OCI-LY7 (cell line): ENCODE results near the gene UBE2H. TPM values are rescaled to one million over a fixed set of nuclear protein-coding genes. Genes with fewer than 3 reads are reported as not detected.

Source experiments
- BruUV-seq: library from RNA; stranded (reverse); fragments of 400-500 nt; replicated peaks from 2 replicates; lab custom pipeline; 2021; lab: Mats Ljungman, UMichigan
- CTCF ChIA-PET: fragments of 300-600 bp; sonication (Branson Sonifier 250); formaldehyde crosslinking; loops from one replicate; lab custom pipeline; 2022; ENCODE audit warnings: antibody characterized with exemption; ENCODE audit not compliant: unreplicated experiment; lab: Charles Lee
- POLR2A ChIA-PET: fragments of 300-600 bp; sonication (Branson Sonifier 250); formaldehyde crosslinking; loops from one replicate; lab custom pipeline; 2022; ENCODE audit warnings: antibody characterized with exemption; lab: Charles Lee
- DNase-seq: peaks from one replicate; pipeline ENCODE4 v3.0.0-alpha.2; 2015; ENCODE audit warnings: low spot score
- H2AFZ ChIP-seq: fragments of 200-600 bp; sonication (generic), shearing (Covaris generic); 2 replicates; pipeline ENCODE4 v1.6.1; 2014; ENCODE audit warnings: mild to moderate bottlenecking, antibody characterized with exemption, low read length, moderate library complexity
- H3K27ac ChIP-seq: fragments of 200-600 bp; sonication (generic); 2 replicates; pipeline ENCODE4 v1.5.1; 2014; ENCODE audit warnings: mixed run types, low read depth, mild to moderate bottlenecking, moderate library complexity, low read length, inconsistent platforms; ENCODE audit not compliant: poor library complexity, severe bottlenecking
- H3K36me3 ChIP-seq: fragments of 200-600 bp; sonication (generic); 2 replicates; pipeline ENCODE4 v1.6.1; 2014; ENCODE audit warnings: mild to moderate bottlenecking, antibody characterized with exemption, low read length, moderate library complexity, mixed read lengths; ENCODE audit not compliant: insufficient read depth
- H3K4me1 ChIP-seq: fragments of 200-600 bp; sonication (generic); 2 replicates; pipeline ENCODE4 v1.5.1; 2014; ENCODE audit warnings: mild to moderate bottlenecking, low read length; ENCODE audit not compliant: insufficient read depth, poor library complexity, severe bottlenecking
- H3K4me2 ChIP-seq: fragments of 200-600 bp; sonication (generic); 2 replicates; pipeline ENCODE4 v1.6.1; 2014; ENCODE audit warnings: mild to moderate bottlenecking, low read length
- H3K4me3 ChIP-seq: fragments of 200-600 bp; sonication (generic); 2 replicates; pipeline ENCODE4 v1.5.1; 2014; ENCODE audit warnings: mild to moderate bottlenecking, low read depth, low read length; ENCODE audit not compliant: poor library complexity, severe bottlenecking
- H3K79me2 ChIP-seq: fragments of 200-600 bp; sonication (generic); 2 replicates; pipeline ENCODE4 v1.6.1; 2016; ENCODE audit warnings: low read depth, mild to moderate bottlenecking, low read length, moderate library complexity, mixed read lengths; ENCODE audit not compliant: insufficient read depth
- H3K9me2 ChIP-seq: fragments of 200-600 bp; sonication (generic); 2 replicates; pipeline ENCODE4 v1.6.1; 2016; ENCODE audit warnings: mild to moderate bottlenecking, low read length, mixed read lengths; ENCODE audit not compliant: insufficient read depth
- H3K9me3 ChIP-seq: fragments of 200-600 bp; sonication (generic); 2 replicates; pipeline ENCODE4 v1.6.1; 2014; ENCODE audit warnings: mild to moderate bottlenecking, mixed run types, low read length, mixed read lengths
- H4K20me1 ChIP-seq: fragments of 200-600 bp; sonication (generic); 2 replicates; pipeline ENCODE4 v1.6.1; 2014; ENCODE audit warnings: mild to moderate bottlenecking, antibody characterized with exemption, low read length, moderate library complexity, mixed read lengths; ENCODE audit not compliant: insufficient read depth
- EZH2phosphoT487 ChIP-seq: fragments of 200-600 bp; sonication (generic); IDR thresholded peaks from 2 replicates; pipeline ENCODE4 v1.6.1; 2018; ENCODE audit warnings: low read depth, borderline replicate concordance, mild to moderate bottlenecking, mixed run types, antibody characterized with exemption, low read length, moderate library complexity, mixed read lengths
- intact Hi-C: fragments of 100-400 bp; cut with micrococcal nuclease; formaldehyde crosslinking; loops from one replicate; pipeline ENCODE4 v1.10.0; 2022; ENCODE audit not compliant: unreplicated experiment
- total RNA-seq, 2 experiments: library from RNA; depleted of rRNA in 1 of 2; stranded (reverse); fragments of >200 nt in 1 of 2; shearing (Covaris generic) in 1 of 2; gene quantifications; 2 replicates each; pipeline ENCODE4 v1.2.3, GENCODE V29; 2014 to 2022
- TF ChIP-seq, protein P1 (sequence below): fragments of 200-600 bp; sonication (generic); conservative IDR thresholded peaks from 2 replicates; pipeline ENCODE4 v1.5.1; 2014; ENCODE audit warnings: mild to moderate bottlenecking, antibody characterized with exemption, low read length, moderate library complexity, mixed read lengths

The UBE2H gene
- total RNA-seq, 2 experiments from 2014 or later, result 12.7 to 35.3 TPM

DNA sequence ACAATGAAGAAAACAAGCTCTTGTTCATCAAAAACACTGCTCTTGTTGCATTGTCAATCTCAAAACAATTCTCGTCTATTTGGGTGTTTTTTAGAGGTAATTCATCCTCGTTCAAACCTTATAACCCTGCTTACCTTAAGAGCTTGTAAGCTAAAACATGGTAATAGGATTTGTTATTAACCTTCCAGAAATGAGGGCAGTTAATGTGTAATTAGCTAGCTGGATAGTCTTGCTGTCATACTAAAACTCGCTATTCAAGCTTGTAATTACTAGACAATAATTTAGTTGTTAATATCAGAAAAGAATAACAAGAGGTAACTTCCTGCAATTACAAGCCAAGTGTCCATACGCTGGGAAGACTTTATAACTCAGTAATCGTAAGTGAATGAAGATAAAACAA, 101.6 kb downstream of the UBE2H start:
- Histone ChIP-seq H3K79me2 (no peaks in the 10 kb centered on the region), H3K9me3 (no peaks in the 10 kb centered on the region), H3K36me3 (no peaks in the 10 kb centered on the region), H3K9me2 (no peaks in the 10 kb centered on the region), H4K20me1 (no peaks in the 10 kb centered on the region), H3K4me2 (no peak overlapping the region), H3K27ac (no peak overlapping the region), H3K4me3 (no peak overlapping the region), H3K4me1 (no peaks in the 10 kb centered on the region), H2AFZ (no peak overlapping the region)
- intact Hi-C loops, result no loop called here
- POLR2A ChIA-PET, result interaction anchor here (0.8 kb wide), 1 partner anchor 13 kb away, joined by 4 read pairs; no protein-coding TSS in a partner anchor
- TF ChIP-seq, protein P1, sequence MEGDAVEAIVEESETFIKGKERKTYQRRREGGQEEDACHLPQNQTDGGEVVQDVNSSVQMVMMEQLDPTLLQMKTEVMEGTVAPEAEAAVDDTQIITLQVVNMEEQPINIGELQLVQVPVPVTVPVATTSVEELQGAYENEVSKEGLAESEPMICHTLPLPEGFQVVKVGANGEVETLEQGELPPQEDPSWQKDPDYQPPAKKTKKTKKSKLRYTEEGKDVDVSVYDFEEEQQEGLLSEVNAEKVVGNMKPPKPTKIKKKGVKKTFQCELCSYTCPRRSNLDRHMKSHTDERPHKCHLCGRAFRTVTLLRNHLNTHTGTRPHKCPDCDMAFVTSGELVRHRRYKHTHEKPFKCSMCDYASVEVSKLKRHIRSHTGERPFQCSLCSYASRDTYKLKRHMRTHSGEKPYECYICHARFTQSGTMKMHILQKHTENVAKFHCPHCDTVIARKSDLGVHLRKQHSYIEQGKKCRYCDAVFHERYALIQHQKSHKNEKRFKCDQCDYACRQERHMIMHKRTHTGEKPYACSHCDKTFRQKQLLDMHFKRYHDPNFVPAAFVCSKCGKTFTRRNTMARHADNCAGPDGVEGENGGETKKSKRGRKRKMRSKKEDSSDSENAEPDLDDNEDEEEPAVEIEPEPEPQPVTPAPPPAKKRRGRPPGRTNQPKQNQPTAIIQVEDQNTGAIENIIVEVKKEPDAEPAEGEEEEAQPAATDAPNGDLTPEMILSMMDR, result no peak
- TF ChIP-seq EZH2phosphoT487, result no peak
- no peak for DNase-seq
- no TSS peak for BruUV-seq
- CTCF ChIA-PET, result no interaction called here

DNA sequence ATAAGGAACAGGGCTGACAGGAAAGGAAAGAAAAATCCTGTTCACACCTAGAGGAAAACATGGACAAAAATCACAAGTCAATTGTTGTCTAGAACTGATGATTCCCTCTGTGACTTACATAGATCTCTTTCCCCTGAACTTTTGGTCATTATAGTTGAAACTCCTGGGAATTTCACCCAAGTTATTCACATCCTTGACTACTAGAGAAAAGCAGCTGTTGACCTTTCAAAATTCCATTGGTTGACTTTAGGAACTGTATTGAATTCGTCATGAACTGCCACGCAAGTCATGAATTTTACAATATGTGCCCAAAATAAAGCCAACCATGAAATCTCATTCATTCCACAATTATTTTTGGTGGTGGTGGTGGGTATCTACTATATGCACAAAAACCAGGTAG, 104.3 kb downstream of the UBE2H start:
- no peak for TF ChIP-seq EZH2phosphoT487
- TF ChIP-seq, protein P1, result no peak
- no peak overlapping the region for H3K27ac ChIP-seq
- no peak overlapping the region for H2AFZ ChIP-seq
- H3K4me1 ChIP-seq, result peaks cover 21% of the 10 kb centered on the region
- H4K20me1 ChIP-seq, result no peaks in the 10 kb centered on the region
- H3K79me2 ChIP-seq, result no peaks in the 10 kb centered on the region
- ChIA-PET CTCF (no interaction called here), POLR2A (interaction anchor here (0.6 to 0.7 kb wide), 2 partner anchors 24 to 272 kb away, joined by 3 read pairs; no protein-coding TSS in a partner anchor)
- no peak overlapping the region for H3K4me2 ChIP-seq
- H3K4me3 ChIP-seq, result no peak overlapping the region
- no peaks in the 10 kb centered on the region for H3K9me3 ChIP-seq
- H3K36me3 ChIP-seq, result no peaks in the 10 kb centered on the region
- no peak for DNase-seq
- no peaks in the 10 kb centered on the region for H3K9me2 ChIP-seq
- BruUV-seq, result no TSS peak
- intact Hi-C loops, result no loop called here

DNA sequence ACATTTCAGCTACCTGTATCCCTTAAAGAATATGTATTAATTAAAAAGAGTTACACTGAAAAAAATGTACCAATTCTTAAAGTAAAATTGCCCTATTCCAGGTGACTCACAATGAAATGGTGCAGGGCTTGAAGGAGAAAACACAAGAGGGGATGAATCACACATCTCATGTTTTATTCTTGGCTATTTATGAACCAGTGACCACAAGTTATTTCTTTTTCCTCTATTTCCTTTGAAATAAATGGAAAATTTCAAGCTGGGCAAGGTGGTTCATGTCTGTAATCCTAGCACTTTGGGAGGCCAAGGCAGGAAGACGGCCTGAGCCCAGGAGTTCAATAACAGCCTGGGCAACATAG, 106.8 kb downstream of the UBE2H start:
- no peak for DNase-seq
- Histone ChIP-seq H3K9me3 (no peaks in the 10 kb centered on the region), H3K36me3 (no peaks in the 10 kb centered on the region), H3K9me2 (no peaks in the 10 kb centered on the region), H3K4me2 (no peak overlapping the region), H3K4me1 (peaks cover 22% of the 10 kb centered on the region), H3K4me3 (no peak overlapping the region), H2AFZ (no peak overlapping the region), H3K27ac (no peak overlapping the region), H3K79me2 (no peaks in the 10 kb centered on the region), H4K20me1 (no peaks in the 10 kb centered on the region)
- BruUV-seq, result no TSS peak
- TF ChIP-seq EZH2phosphoT487, result no peak
- TF ChIP-seq, protein P1, result no peak
- intact Hi-C loops, result no loop called here
- POLR2A ChIA-PET, result interaction anchor here (1.0 kb wide), 1 partner anchor 27 kb away, joined by 5 read pairs; no protein-coding TSS in a partner anchor
- CTCF ChIA-PET, result no interaction called here
